ENCODE data around the gene CALCR.
"Not testable (repeated sequence)": the region's sequence is repeated elsewhere in the genome, so short reads cannot be mapped to it uniquely, and the experiment has no call there.

CALCR gene

GRCh38 chr7:93574646-93575554, at the start of gene CALCR:
Gene CALCR (minus strand): TSS chr7:93574724. CDS start chr7:93486981, 87,743 bp downstream.
- DNase-seq (ENCODE audit: low read depth in 2 of 3, low spot score in 1 of 3) = no peak

GRCh38 chr7:93623816-93624215, 49.3 kb upstream of the CALCR start:
- DNase-seq (ENCODE audit: low read depth in 2 of 3, low spot score in 1 of 3) = no peak

GRCh38 chr7:93622036-93623033, 47.8 kb upstream of the CALCR start:
- DNase-seq (ENCODE audit: low read depth in 2 of 3, low spot score in 1 of 3) = no peak

- DNase-seq (ENCODE audit: low read depth in 2 of 3, low spot score in 1 of 3) = no peak
Observed at GRCh38 chr7:93620864-93621263, 46.3 kb upstream of the CALCR start.

GRCh38 chr7:93620057-93620456, 45.5 kb upstream of the CALCR start:
- no peak for DNase-seq (ENCODE audit: low read depth in 2 of 3, low spot score in 1 of 3)

GRCh38 chr7:93601363-93601762, 26.8 kb upstream of the CALCR start:
- no peak for DNase-seq (ENCODE audit: low read depth in 2 of 3, low spot score in 1 of 3)

- no peak for DNase-seq (ENCODE audit: low read depth in 2 of 3, low spot score in 1 of 3)
Observed at GRCh38 chr7:93594250-93594649, 19.7 kb upstream of the CALCR start.

- no peak for DNase-seq (ENCODE audit: low read depth in 2 of 3, low spot score in 1 of 3)
Observed at GRCh38 chr7:93592588-93593266, 18.2 kb upstream of the CALCR start.

GRCh38 chr7:93591224-93592050, 16.9 kb upstream of the CALCR start:
- not testable (repeated sequence) for DNase-seq (ENCODE audit: low read depth in 2 of 3, low spot score in 1 of 3)

GRCh38 chr7:93586479-93586865, 11.9 kb upstream of the CALCR start:
- DNase-seq (ENCODE audit: low read depth in 2 of 3, low spot score in 1 of 3) = not testable (repeated sequence)

GRCh38 chr7:93585694-93586478, 11.4 kb upstream of the CALCR start:
- DNase-seq (ENCODE audit: low read depth in 2 of 3, low spot score in 1 of 3) = not testable (repeated sequence)

GRCh38 chr7:93579431-93579830, 4.9 kb upstream of the CALCR start:
- no peak for DNase-seq (ENCODE audit: low read depth in 2 of 3, low spot score in 1 of 3)

GRCh38 chr7:93578762-93579161, 4.2 kb upstream of the CALCR start:
- no peak for DNase-seq (ENCODE audit: low read depth in 2 of 3, low spot score in 1 of 3)

- DNase-seq (ENCODE audit: low read depth in 2 of 3, low spot score in 1 of 3) = no peak
Observed at GRCh38 chr7:93575555-93576399, 1.3 kb upstream of the CALCR start.

- DNase-seq (ENCODE audit: low read depth in 2 of 3, low spot score in 1 of 3) = no peak
Observed at GRCh38 chr7:93574269-93574645, 267 bp downstream of the CALCR start.

GRCh38 chr7:93569189-93569588, 5.3 kb downstream of the CALCR start:
- DNase-seq (ENCODE audit: low read depth in 2 of 3, low spot score in 1 of 3) = no peak

- DNase-seq (ENCODE audit: low read depth in 2 of 3, low spot score in 1 of 3) = no peak
Observed at GRCh38 chr7:93566876-93567275, 7.6 kb downstream of the CALCR start.

GRCh38 chr7:93563584-93563983, 10.9 kb downstream of the CALCR start:
- DNase-seq (ENCODE audit: low read depth in 2 of 3, low spot score in 1 of 3) = no peak

GRCh38 chr7:93562936-93563335, 11.6 kb downstream of the CALCR start:
- DNase-seq (ENCODE audit: low read depth in 2 of 3, low spot score in 1 of 3) = no peak

Measured in stimulated activated CD4-positive, alpha-beta T cell treated with anti-CD3 and anti-CD28 coated beads, Interleukin-12 subunit alpha, Interleukin-12 subunit beta, amount 100 ng/mL, for 48 hours (primary cell).